GM21381 (cell line): ENCODE measurements around the gene METTL15.
"Not testable (repeated sequence)": the region's sequence is repeated elsewhere in the genome, so short reads cannot be mapped to it uniquely, and the experiment has no call there.

Experiments
- ATAC-seq: cut with Tn5 transposase; IDR thresholded peaks from one replicate; pipeline ENCODE4 v1.9.1; 2021; ENCODE audit warnings: mild to moderate bottlenecking, moderate library complexity; ENCODE audit not compliant: unreplicated experiment

Gene METTL15

DNA sequence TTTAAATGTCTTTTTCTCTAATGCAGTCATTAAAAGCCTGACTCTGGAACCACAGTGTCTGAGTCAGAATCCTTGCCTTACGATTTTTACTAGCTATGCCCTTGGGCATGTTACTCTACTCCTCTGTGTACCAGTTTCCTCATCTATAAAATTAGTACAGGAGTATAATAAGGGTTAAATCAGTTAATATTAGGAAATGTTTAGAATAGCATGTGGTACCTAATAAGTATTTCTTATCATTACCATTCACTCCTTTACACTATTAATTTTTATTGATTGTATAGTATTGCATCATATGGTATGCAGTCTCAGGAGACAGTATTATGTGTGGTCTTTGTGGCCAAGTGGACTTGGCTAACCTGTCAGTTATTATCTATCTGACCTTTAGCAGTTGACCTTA, 68.2 kb downstream of the METTL15 start:
- no peak for ATAC-seq

DNA sequence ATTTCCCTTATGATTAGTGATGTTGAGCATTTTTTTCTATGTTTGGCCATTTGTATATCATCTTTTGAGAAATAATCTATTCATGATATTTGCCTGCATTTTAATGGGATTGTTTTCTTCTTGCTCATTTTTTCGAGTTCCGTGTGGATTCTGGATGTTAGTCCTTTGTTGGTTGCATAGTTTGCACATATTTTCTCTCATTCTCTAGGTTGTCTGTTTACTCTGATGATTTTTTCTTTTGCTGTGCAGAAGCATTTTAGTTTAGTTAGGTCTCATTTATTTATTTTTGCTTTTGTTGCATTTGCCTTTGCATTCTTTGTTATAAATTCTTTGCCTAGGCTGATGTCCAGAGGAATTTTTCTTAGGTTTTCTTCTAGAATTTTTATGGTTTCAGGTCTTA, 87.3 kb downstream of the METTL15 start:
- ATAC-seq: no peak

DNA sequence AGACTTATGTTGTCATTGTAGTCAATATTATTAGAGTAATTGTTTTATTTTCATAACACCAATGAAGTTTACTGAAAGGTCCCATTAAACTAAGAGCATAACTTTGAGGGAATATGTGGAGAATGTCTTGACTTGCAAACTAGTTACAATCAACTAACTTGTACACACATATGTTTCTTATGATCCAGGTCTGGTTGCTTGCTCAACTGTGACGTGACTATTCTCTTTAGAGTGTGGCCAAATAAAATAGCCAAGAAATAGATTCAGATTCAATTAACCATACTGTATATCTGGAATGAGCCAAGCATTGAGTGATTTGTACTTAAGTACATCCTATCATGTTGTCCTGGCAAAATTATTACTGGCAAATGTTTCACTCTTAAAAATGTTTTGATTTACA, 101.7 kb downstream of the METTL15 start:
- no peak for ATAC-seq

DNA sequence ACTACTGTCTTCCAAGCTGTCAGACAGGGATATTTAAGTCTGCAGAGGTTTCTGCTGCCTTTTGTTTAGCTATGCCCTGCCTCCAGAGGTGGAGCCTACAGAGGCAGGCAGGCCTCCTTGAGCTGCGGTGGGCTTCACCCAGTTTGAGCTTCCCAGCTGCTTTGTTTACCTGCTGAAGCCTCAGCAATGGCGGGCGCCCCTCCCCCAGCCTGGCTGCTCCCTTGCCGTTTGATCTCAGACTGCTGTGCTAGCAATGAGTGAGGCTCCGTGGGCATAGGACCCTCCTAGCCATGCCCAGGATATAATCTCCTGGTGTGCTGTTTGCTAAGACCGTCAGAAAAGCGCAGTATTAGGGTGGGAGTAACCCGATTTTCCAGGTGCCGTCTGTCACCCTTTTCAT, 113.9 kb downstream of the METTL15 start:
- not testable (repeated sequence) for ATAC-seq

DNA sequence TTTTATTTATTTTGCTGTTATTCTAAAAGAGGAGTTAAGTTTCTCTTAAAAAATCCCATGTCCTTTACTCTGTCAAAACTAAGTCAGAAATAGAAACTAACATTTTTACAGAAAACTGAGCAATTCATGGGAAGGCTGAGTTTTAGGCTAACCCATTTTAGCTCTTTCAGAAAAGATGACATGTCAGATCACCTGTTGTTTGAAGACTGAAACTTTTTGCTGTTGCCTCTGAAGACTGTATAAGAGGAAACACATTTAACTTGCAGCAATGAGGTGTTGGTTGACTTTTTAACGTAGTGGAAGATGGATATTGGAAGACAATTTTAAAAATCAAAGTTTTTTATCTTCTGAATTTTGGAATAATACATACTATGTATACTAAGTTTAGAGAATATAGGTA, 115.4 kb downstream of the METTL15 start:
- ATAC-seq: no peak

DNA sequence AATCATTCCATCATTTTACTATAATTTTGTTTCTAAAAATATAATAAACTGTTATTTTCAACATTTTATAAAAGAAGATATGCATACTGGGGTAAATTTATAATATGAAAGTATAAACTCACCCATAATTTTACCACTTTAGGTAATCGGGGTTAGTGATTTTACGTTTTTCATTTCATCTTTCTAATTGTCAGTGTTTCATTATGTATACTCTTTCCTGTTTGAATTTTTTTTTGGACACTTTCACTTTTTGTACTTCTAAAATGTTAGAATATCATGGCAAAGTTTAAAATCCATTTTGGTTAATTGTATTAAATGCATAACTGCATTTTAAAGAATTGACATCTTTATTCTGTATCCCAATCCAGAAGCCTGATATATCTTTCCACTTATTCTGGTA, 115.8 kb downstream of the METTL15 start:
- no peak for ATAC-seq

DNA sequence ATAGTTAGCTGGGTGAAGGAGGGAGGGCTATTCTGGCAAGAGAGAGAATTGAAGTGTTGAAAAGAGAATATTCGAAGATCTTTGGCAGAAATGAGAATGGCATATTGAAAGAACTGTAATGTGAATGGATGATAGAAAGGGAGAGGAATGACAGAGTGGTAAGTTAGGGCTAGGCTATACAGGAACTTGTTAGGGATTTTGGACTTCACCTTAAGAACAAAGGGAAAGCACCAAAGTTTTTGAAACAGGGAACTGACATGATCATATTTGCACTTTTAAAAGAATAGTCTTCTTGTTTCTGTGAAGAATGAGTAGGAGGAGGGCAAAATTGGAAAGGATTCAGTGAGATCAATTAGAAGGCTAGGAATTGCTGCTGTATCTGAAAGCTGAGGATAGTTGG, 119.3 kb downstream of the METTL15 start:
- no peak for ATAC-seq

DNA sequence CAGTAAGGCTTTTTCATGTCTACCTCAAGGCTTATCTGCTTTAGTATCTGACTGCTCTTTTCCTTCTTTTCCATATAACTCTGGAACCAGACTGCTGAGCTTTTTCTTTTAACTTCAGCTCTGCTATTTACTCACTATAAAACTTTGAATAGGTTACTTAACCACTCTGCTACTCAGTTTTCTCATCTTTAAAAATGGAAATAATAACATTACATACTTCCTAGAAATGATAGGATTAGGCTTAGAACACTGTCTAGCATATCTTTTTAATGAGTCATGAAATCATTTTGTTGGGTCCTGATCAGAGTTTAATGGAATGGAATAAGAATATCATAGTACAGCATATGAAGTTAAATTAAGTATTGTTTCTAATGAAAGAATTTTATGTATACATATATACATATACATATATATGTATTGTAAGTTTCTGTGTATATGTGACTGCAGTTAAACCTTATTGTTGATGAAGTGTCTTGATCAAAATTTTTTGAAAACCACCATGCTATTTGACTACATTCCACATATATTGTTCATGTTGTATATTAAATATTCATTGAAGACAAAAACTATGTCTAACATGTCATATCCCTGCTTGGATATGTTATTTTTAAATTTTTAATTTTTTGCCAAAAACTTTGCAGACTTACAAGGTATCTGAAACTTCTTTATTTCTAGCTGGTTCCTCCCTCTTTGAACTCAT, 120.2 kb downstream of the METTL15 start:
- no peak for ATAC-seq

DNA sequence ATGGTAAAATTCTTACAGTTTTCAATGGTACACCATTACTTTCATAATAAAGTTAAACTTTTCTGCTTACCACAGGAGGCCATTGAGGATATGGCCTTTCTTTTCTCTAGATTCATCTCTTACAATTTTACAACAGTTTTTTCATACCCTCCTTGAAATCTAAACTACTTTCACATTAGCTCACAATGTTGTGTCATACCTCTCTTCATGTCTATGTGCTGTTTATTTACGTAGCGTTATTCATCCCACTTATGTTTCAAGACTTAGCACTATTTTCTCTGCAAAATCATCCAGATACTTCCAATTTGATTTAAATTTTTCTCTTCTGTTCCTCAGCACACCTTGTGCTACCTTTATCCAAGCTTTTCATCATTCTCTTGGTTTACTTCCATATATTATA, 123.3 kb downstream of the METTL15 start:
- ATAC-seq: no peak

DNA sequence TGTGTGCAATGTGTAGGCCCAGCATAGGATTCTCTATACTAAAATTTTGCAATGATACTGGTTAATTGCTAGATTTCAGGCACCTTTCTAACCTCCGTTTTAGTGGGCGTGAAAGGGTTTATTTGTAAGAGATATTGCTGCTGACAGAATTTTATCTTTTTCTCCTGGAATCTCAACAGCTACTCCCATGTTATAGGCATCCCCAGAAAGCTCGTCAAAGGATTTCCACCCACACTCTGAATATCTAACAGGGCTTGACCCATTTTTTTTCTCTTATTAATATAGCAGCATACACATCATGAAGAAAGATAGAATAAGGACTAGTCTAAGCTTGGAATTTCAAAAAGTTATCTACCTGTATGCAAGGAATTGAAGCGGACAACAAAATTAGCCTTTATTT, 124.5 kb downstream of the METTL15 start:
- no peak for ATAC-seq

DNA sequence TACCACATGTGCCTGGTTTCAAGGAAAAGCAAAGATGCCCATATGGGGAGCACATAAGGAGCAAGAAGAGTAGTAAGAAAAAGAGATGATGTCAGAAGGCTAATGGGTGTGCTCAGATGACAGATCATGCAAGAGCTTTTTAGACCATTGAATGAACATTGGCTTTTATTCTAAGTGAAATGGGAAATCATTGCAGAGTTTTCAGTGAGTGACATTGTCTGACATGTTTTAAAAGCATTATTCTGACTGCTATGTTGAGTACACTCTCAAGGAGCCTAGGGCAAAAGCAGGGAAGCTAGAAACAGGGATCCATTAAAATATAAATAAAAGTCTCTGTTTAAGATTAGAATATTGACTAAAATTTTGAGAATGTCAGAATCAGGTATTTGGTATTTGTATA, 133.6 kb downstream of the METTL15 start:
- ATAC-seq: no peak

DNA sequence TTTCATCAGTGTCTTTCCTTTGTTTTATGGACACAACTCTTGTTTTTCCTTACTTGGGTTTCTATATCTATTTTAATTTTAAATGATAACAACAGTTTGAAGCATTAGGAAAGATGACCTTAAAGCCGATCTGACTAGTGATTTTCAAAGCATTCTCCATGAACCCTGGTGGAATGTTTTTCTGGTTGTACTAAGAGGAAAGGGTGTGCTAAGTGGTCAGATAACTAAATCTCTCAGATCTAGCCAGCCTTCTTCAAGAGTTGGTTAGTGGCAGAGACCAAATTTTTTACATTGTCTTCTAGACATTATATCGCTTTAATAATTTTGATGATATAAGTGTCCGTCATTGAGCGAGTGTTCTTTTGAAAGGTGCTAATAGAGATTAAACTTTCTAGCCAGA, 134.4 kb downstream of the METTL15 start:
- ATAC-seq: no peak

DNA sequence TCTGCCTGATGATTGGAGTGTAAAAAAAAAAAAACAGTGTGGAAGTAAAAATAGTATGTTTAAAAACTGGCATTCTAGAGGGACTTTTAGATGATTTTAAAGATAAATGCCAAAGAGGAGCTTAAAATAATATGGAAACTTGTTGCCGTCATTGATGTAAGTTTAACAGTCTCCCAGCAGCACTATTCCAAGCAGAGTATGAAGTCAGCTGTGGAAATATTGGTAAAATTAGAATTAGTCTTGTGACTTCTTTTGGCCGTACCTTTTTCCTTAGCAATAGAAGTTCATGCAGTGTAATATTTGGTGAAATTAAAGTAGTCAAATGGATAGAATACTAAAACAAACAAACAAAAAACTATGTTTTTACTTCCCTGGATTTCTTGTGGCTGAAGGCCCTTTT, 134.9 kb downstream of the METTL15 start:
- ATAC-seq: no peak

DNA sequence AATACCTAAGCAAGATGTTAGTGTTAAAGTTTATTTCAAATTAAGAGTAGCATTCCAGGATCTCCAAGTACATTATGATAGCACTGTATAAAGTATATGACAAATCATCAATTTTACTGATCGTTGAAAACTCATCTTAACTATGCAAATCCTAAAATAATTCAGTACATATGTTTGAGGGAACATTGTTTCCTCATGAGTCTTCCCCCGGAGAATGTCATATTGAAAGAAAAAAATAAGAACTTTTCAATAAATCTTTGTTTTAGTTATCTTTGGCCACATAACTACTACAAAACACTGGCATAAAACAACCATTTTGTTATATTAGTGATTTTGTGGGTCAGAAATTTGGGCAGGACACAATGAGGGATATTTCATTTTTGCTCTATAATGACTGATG, 135.4 kb downstream of the METTL15 start:
- ATAC-seq: no peak

DNA sequence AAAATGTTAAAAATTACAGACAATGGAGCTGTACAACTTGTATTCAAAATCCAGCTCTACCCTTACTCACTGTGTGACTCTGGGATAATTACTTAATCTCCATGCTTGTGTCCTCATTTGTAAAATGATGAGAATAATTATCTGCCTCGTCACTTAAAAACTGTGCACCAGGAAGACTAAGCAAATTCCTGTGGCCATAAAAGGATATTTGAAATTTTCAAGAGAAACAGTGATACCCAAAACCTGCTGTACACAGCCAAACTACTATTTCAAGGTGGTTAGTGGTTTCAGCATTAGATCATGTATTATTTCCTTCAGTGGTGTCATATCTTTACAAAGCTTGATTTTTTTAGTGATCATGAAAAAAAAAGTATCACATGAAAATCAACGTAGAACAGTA, 136.9 kb downstream of the METTL15 start:
- ATAC-seq: no peak

DNA sequence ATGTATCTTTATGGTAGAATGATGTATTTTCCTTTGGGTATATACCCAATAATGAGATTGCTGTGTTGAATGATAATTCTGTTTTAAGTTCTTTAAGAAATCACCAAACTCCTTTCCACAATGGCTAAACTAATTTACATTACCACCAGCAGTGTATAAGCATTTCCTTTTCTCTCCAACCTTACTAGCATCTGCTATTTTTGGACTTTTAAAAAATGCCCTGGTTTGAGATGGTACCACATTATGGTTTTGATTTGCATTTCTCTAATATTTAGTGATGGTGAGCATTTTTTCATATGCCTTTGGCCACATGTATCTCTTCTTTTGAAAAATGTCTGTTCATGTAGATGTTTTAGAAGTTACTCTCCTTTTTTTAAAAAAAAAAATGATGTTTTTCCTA, 142.0 kb downstream of the METTL15 start:
- ATAC-seq: no peak

DNA sequence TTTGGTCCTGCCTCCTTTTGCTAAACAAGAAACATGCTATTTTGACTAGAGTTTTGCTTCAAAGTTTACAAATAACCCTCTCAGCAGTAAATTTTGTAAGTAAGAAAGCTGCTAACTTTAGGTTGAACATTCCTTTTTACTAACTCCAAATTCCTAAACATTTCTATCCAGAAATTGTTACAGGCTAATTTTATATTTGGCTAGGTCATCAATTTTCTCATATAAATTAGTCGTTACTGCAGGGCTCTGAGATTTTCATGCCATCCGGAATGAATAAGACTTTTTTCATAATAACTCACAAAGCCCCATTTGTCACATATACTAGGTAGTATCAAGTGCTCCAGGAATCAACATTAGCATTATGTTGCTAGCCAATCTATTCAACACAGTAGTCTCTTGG, 143.1 kb downstream of the METTL15 start:
- ATAC-seq: no peak

DNA sequence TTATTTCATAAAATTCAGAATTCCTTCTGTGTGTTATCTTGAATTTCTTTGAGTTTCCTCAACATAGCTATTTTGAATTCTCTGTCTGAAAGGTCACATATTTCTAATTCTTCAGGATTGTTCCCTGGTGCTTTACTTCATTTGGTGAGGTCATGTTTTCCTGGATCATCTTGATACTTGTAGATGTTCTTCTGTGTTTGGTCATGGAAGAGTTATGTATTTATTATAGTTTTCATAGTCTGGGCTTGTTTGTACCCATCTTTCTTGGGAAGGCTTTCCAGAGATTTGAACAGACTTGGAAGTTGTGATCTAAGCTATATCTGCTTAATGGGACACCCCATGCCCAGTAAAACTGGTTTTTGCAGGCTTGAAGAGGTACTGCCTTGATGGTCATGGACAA, 149.6 kb downstream of the METTL15 start:
- no peak for ATAC-seq

DNA sequence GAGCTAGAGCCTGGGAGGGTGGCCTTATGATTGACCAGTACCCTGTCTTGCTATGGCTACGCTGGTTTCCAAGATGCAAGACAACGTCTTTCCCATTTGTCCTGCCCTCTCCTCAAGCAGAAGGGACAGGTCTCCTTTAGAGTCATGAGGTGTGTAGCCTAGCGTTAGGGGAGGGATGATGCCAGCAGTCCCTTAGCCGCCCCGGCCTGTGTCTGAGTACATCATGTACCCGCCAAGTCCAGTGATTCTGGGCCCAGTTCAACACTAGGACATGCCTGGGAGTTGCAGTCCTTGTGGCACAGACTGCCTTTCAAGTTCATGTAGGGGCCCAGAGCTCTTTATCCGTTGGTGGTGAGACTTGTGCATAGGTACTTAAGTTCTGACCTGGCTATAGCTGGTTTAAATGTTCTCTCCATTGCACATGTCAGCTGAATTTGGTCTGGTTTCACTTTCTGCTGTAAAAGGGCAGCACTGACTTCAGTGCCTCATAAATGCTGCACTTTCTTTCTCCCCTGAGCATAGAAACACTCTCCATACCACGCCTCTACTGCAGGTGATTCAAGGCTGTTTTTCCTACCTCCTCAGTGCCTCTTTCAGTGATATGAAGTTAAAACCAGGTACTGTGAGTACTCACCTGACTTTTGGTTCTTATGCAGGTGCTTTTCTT, 151.1 kb downstream of the METTL15 start:
- ATAC-seq: no peak

DNA sequence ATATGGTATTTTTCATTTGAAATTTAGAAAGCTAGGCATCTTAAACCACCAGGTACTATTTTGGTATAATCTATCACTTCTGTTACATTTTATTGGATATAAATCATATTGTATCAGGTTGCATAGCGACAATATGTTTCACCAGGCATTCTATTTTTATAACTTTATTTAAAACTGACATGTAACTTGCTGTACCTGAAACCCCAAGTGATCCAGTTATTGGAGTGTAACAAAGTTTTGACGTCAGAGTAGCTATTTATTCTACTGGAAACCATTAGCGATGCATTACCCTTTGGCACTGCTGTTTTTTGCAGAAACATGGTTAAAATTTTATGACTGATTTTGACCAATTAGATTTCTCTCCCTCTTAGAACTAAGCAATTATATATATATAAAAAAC, 160.7 kb downstream of the METTL15 start:
- no peak for ATAC-seq

DNA sequence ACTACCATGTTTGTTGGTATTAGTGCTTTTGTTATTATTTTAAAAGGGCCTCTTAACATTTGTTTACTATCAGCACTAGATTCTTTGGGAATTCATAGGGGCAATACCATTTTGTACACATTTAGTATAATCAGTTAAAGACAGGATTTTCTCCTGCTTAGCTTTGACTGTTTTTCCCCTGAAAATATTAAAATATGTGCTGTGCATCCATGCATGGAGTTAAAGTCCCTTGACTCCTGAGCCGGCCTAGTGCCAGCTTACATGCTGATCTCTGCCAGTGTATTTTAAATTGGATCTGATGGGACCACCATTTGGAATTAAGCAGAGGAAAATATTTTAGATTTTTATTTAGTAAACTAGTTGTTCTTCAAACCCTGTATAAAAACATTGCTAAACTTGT, 161.4 kb downstream of the METTL15 start:
- no peak for ATAC-seq

DNA sequence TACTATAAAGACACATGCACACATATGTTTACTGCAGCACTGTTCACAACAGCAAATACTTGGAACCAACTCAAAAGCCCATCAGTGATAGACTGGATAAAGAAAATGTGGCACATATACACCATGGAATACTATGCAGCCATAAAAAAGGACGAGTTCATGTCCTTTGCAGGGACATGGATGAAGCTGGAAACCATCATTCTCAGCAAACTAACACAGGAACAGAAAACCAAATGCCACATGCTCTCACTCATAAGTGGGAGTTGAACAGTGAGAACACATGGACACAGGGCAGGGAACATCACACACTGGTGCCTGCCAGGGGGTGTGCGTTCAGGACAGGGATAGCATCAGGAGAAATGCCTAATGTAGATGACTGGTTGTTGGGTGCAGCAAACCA, 164.1 kb downstream of the METTL15 start:
- ATAC-seq: not testable (repeated sequence)

DNA sequence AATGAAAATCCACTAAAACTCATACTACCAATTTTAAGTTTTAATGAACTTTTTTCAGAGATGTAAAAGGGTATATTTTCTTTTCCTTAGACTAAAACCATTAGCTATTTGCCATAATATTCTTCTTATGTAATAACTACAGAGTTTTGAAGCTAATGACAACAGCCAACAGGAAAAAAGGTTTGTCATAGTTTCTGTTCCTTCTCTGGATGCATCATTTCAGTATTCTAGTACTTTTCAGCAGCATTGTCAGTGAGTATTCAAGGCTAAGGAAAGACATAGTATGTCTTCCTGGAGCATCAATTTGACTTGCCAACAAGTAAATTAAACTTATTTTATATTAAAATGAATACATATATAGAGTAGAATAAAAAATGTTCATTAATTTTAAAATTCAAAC, 166.0 kb downstream of the METTL15 start:
- ATAC-seq: no peak
